HL-60 (cell line): Measurements from ENCODE around the gene SPINK6.

Experiments
- DNase-seq, 2 experiments: peaks; one replicate each; pipeline ENCODE4 v3.0.0-alpha.2; 2010 to 2020; ENCODE audit warnings: low read depth in 1 of 2, low spot score in 1 of 2
- H3K27ac ChIP-seq: fragments of 250-450 bp; sonication (Bioruptor Pico); replicated peaks from 2 replicates; pipeline ENCODE4 v1.5.1; 2020; ENCODE audit warnings: mild to moderate bottlenecking, moderate library complexity
- H3K27me3 ChIP-seq: fragments of 250-450 bp; sonication (Bioruptor Pico); 2 replicates; pipeline ENCODE4 v1.5.1; 2021; ENCODE audit warnings: mild to moderate bottlenecking, moderate library complexity; ENCODE audit not compliant: insufficient read depth, poor library complexity, severe bottlenecking
- H3K4me3 ChIP-seq: replicated peaks from 2 replicates; pipeline ENCODE4 v1.5.1; 2011; ENCODE audit warnings: mild to moderate bottlenecking, control low read depth, low read length; ENCODE audit not compliant: insufficient read depth
- CTCF ChIP-seq: IDR thresholded peaks from one replicate; pipeline ENCODE4 v1.5.1; 2011; ENCODE audit warnings: low read length, control low read depth, inconsistent platforms; ENCODE audit not compliant: insufficient read depth
- GABPA ChIP-seq: IDR thresholded peaks from 2 replicates; pipeline ENCODE4 v1.6.1; 2012; ENCODE audit warnings: low read depth
- POLR2AphosphoS5 ChIP-seq: IDR thresholded peaks from 2 replicates; pipeline ENCODE4 v1.6.1; 2012; ENCODE audit warnings: low read depth
- REST ChIP-seq: IDR thresholded peaks from 2 replicates; pipeline ENCODE4 v1.6.1; 2012; ENCODE audit warnings: low read depth; ENCODE audit not compliant: insufficient replicate concordance
- SPI1 ChIP-seq: IDR thresholded peaks from 2 replicates; pipeline ENCODE4 v1.6.1; 2012; ENCODE audit warnings: low read depth, mild to moderate bottlenecking, borderline replicate concordance

The SPINK6 gene

GRCh38 chr5:148206620-148207019 is 3.8 kb downstream of the SPINK6 start:
- no peak for TF ChIP-seq CTCF
- no peak for TF ChIP-seq SPI1
- no peak for TF ChIP-seq REST
- no peak for TF ChIP-seq GABPA
- TF ChIP-seq POLR2AphosphoS5: no peak
- no peak for DNase-seq
- no peak overlapping the region for H3K27ac ChIP-seq
- H3K27me3 ChIP-seq: no peaks in the 10 kb centered on the region
- H3K4me3 ChIP-seq: no peak overlapping the region

- no peak overlapping the region for H3K27ac ChIP-seq
- DNase-seq: no peak
- no peaks in the 10 kb centered on the region for H3K27me3 ChIP-seq
- H3K4me3 ChIP-seq: no peak overlapping the region
- TF ChIP-seq SPI1: no peak
- no peak for TF ChIP-seq CTCF
- TF ChIP-seq REST: no peak
- TF ChIP-seq POLR2AphosphoS5: no peak
- no peak for TF ChIP-seq GABPA
Measured at GRCh38 chr5:148208226-148208625, 5.4 kb downstream of the SPINK6 start.

- H3K27me3 ChIP-seq: no peaks in the 10 kb centered on the region
- TF ChIP-seq GABPA: no peak
- no peak for TF ChIP-seq CTCF
- no peak for TF ChIP-seq SPI1
- TF ChIP-seq POLR2AphosphoS5: no peak
- TF ChIP-seq REST: no peak
- no peak overlapping the region for H3K4me3 ChIP-seq
- DNase-seq: no peak
- H3K27ac ChIP-seq: no peak overlapping the region
Measured at GRCh38 chr5:148209151-148209770, 6.4 kb downstream of the SPINK6 start.
